22Rv1 (cell line): ENCODE results near the gene KIF17.

ENCODE experiments used
- H3K27ac ChIP-seq: fragments of 450-650 bp; 2 replicates; pipeline ENCODE4 v1.5.1; 2017
- ZFX ChIP-seq: fragments of 450-650 bp; IDR thresholded peaks from 2 replicates; pipeline ENCODE4 v1.6.1; 2017; ENCODE audit warnings: antibody characterized with exemption, borderline replicate concordance
- TF ChIP-seq, protein P1 (sequence below): fragments of 450-650 bp; IDR thresholded peaks from 2 replicates; pipeline ENCODE4 v1.5.1; 2017; ENCODE audit warnings: mild to moderate bottlenecking

KIF17 gene

DNA sequence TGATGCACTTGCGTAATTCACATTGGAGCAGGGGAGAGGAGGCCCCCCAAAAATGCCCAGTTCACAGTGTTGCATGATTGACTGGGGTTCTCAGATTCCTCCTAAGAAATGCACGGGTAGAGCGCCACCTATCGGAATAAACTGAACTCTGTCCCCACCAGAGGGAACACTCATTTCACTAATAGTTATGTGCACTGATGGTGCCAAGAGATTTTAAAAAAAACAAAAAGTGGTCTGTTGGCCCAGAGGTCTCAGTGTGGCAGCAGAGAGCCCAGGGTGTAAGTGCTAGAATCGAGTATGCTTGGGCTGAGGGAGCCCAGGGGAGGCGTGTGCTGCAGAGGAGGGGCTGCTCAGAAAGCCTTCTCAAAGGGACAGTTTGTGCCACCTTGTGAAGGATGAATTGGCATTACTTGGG, 77.6 kb downstream of the KIF17 start:
- no peak overlapping the region for H3K27ac ChIP-seq
- TF ChIP-seq, protein P1, sequence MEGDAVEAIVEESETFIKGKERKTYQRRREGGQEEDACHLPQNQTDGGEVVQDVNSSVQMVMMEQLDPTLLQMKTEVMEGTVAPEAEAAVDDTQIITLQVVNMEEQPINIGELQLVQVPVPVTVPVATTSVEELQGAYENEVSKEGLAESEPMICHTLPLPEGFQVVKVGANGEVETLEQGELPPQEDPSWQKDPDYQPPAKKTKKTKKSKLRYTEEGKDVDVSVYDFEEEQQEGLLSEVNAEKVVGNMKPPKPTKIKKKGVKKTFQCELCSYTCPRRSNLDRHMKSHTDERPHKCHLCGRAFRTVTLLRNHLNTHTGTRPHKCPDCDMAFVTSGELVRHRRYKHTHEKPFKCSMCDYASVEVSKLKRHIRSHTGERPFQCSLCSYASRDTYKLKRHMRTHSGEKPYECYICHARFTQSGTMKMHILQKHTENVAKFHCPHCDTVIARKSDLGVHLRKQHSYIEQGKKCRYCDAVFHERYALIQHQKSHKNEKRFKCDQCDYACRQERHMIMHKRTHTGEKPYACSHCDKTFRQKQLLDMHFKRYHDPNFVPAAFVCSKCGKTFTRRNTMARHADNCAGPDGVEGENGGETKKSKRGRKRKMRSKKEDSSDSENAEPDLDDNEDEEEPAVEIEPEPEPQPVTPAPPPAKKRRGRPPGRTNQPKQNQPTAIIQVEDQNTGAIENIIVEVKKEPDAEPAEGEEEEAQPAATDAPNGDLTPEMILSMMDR, result peak; percentile 87
- TF ChIP-seq ZFX, result no peak

DNA sequence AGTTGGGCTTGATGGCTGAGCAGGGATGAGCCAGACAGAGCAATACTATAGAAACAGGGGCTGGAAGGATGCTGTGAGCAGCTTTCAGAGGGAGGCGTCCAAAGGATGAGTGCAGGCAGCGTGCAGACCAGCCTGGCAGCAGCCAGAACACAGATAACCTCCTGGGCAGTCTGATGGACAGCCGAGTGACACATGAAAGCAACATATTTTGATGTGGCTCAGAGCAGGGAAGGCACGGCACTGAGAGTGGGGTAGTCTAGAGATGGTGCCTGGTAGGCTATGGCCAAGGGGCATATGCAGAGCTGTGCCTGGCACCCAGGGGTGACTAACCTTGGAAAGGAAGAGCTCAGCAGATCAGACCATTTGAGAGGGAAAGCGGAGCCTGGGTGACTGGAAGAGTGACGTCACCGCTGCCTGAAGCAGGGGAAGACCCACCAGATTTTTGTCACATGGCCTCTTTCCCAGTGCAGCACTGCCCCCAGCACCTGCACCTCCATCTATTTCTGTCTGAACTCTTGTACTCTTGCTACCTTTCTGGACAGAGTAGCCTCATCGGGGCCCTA, 80.9 kb downstream of the KIF17 start:
- TF ChIP-seq, protein P1, result no peak
- no peak for TF ChIP-seq ZFX
- H3K27ac ChIP-seq, result no peak overlapping the region

DNA sequence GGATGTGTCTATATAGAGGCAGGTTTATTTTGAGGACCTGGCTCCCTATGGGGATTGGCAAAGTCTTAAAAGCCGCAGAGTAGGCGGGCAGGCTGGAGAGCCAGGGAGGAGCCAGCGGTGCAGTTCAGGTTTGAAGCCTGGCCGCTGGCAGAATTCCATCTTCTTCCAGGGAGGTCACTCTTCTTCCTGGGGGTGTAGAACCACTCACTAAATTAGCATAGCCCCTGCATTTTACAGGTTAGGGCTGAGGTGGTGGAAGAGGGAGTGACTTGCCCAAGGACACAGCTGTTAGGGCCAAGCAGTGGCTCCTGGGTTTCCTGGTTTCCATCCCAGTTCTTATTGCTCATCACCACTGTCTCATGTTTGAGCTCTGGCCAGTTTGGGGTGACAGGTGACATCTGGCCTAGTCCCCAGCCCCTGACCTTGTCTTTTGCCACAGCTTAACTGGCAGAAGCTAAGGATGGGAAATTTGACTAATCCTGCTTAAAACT, 83.2 kb downstream of the KIF17 start:
- H3K27ac ChIP-seq, result no peak overlapping the region
- TF ChIP-seq, protein P1, result no peak
- TF ChIP-seq ZFX, result no peak

DNA sequence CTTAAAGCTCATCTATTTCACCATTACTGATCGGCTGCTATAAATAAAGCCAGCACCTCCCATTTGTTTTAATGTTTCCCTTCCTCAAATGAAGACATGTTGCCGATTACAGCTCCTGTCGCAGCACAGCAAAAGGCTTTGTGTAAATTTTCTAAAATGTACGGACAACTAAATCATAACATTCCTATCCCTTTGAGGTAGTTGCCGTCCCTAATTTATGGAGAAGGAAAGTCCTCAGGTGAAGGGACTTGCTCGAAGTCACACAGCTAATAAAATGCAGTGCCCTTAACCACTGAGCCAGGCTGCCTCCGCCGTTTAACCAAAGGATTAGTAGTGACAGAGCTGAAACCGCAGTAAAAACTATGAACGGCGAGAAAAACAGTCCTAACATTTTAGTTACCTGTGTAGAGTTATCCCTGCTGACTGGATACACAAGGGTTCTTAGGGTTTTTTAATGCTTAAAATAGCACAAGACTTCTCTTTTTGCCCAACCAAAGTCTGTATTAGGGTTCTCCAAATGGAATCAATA, 83.7 kb downstream of the KIF17 start:
- TF ChIP-seq, protein P1, result no peak
- TF ChIP-seq ZFX, result no peak
- H3K27ac ChIP-seq, result peak overlapping the region; percentile 77

DNA sequence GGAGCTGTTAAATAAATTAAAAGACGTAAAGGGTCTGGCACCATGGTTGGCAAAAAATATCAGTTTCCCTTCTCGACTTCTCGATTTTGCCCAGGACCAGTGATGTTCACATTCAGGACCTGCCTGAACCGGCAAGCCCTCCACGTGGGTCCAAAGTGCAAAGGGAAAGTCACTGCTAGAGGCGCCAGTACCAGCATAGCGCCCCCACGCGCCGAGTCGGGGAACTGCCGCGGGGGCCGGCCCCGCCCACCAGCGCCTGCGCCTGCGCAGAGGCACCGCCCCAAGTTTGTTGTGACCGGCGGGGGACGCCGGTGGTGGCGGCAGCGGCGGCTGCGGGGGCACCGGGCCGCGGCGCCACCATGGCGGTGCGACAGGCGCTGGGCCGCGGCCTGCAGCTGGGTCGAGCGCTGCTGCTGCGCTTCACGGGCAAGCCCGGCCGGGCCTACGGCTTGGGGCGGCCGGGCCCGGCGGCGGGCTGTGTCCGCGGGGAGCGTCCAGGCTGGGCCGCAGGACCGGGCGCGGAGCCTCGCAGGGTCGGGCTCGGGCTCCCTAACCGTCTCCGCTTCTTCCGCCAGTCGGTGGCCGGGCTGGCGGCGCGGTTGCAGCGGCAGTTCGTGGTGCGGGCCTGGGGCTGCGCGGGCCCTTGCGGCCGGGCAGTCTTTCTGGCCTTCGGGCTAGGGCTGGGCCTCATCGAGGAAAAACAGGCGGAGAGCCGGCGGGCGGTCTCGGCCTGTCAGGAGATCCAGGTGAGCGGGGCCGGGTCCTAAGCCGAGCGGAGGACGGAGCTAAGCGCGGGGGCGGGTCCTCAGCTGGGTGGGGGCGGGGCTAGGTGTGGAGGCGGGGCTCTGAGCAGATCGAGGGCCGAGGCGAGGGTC, 84.4 kb downstream of the KIF17 start, which contains the start of gene PINK1:
Gene PINK1, plus strand, starts transcription at position 269 of the 875 bp plus-strand sequence. Its CDS starts 91 bp downstream, at position 360.
- no peak for TF ChIP-seq ZFX
- TF ChIP-seq, protein P1, result peak; percentile 99
- peak within 1 kb of the TSS; percentile 77 for H3K27ac ChIP-seq

DNA sequence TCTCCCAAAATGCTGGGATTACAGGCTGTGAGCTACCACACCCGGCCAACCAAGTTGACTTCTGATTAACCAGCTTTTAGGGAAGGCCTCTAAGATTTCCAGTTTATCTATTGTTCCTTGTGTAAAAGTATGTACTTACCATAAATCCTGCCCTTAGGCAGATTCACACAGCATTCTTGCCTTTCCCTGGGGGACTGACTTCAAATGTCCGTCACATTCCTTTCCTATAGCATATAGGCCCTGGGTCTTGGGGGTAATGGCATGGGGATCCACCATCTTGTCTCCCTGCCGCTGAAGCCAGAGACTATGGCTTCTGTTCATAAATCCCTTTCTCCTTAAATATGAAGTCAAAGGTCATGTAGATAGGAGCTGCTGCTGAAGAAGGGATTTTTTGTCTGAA, 85.4 kb downstream of the KIF17 start:
- TF ChIP-seq, protein P1, result no peak
- TF ChIP-seq ZFX, result no peak
- H3K27ac ChIP-seq, result no peak overlapping the region

DNA sequence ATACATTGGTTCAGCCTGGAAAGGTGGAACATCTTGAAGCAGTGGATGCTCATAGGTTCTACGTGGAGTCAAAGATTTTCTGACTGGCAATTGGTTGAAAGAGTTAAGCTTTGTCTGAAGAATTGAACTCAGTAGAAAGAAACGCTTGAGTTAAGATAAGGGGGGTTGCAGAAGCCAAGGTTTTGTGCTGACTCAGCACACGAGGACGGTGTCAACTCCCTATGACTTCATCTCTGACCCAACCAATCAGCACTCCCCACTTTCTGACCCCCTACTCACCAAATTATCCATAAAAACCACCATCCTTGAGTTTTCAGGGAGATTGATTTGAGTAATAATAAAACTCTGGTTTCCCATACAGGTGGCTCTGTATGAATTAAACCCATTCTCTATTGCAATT, 87.1 kb downstream of the KIF17 start:
- no peak overlapping the region for H3K27ac ChIP-seq
- no peak for TF ChIP-seq ZFX
- TF ChIP-seq, protein P1, result no peak
